GM18499 (cell line): Measurements from ENCODE around the gene BAK1.

Experiments
- ATAC-seq: cut with Tn5 transposase; IDR thresholded peaks from one replicate; pipeline ENCODE4 v1.9.1; 2021; ENCODE audit warnings: moderate number of reproducible peaks; ENCODE audit not compliant: insufficient read depth, unreplicated experiment

The BAK1 gene

DNA sequence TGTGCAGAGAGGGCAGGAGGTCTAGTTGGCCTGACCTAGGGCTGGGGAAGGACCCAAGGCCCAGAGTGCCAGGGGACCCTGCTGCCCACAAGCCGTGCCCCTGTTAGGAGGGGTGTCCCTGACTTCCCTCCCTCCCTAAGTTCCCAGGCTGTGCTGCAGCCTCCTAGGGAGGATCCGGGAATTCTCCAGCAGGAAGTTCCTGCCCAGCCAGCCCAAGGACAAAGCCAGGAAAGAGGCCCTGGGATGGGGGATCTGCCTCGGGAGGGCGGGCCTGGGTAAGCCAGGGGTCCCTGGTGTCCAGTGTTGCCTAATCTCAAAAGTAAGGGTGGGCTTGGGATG lies 9.3 kb upstream of the BAK1 start:
- no peak for ATAC-seq

GRCh38 chr6:33588894-33589293 lies 8.8 kb upstream of the BAK1 start:
- no peak for ATAC-seq

DNA sequence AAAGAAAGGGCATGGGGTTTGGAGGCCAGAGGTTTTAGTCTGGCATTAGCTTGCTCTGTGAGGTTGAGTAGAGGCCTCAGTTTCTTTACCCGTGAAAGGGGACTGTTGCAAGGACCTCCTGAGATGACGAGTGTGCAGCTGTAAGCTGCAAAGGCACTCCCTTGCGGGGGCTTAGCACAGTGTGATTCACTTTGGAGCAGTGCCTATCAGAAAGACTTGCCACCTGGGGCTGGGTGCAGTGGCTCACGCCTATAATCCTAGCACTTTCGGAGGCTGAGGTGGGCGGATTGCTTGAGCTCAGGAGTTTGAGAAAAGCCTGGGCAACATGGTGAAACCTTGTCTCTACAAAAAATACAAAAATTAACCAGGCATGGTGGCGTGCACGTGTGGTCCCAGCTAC lies 7.5 kb upstream of the BAK1 start:
- no peak for ATAC-seq

DNA sequence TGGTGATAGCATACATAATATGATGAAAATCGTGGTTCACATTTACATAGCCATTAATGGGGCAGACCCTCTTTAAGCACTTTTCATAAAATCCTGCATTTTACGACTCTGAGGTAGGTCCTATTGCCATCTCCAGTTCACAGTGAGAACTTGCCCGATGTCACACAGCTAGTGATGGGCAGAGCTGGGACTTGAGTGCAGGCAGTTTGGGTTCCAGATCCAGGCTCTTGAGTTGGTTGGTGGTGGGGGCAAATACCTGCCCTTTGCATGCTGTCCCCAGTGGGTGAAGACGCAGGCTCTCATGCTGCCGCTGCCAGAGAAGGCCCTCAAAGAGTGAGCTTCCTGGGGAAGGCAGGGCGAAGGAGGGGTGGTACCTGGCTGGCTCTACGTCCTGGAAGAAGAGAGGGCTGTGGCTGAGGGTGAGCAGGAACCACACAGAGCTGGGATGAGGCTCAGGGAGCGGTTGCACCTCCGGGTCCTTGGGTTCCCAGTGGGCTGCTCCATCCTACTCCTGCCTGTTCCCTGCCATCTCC lies 6.1 kb upstream of the BAK1 start:
- no peak for ATAC-seq

DNA sequence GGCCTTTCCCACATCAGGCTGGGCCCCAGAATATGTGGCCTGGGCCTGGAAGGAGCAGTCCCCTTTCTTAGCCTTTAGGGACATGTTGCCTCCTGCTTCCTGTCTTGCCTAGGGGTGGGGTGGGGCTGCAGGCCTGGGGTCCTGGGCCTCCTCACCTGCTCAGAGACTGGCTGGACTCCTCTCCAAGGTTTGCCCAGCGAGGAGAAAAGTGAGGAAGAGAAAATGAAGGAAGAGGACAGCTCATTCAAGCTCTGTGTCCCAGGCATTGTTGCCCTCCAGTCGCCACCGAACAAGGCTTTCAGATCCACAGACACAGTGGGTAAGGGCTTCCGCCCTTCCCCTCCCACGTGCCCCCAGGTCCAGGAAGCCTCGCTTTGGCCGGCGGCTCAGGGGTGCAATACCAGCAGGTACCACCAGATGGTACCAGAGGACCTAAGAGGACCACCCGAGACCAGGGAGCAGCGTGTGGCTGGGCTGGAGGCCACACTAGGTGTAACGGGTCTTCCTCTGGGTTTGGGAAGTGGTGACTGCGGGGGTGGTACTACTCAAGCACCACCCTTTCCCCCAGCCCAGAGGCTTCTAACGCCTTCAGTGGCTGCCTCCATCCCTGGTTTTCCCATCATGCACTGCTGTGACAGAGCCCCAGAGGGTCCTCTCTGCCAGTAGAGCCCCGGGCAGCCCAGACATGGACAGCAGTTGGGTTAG lies 5.5 kb upstream of the BAK1 start:
- no peak for ATAC-seq

DNA sequence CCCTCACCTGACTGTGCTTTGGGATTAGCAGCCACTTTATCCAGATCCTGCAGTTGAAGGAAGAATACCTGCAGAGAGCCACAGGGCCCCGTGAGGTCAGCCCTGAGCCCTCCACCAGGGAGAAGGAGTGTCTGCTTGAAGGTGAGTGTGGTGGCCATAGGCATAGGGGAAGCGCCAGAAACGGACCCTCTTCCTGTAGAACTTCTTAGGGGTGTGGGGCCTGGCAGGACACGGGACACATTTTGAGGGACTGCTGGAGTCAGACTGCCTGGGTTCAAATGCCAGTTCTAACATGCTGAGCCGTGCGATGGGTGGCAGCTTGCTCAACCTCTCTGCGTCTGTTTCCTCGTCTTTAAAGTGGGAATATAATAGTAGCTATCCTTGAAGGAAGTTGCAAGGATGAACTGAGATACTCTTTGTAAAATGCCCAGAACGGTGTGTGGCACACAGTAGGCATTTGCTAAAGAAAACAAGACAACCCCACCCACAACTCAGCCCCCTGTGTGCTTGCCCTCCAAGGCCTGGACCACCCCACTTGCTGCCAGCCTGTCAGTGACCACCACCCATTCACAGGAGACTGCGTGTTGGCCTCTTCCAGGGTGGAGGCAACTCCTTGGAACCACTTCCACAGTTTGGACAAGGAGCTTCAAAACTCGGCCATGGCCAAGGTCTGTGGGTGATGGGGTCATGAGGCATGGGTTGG lies 4.8 kb upstream of the BAK1 start:
- ATAC-seq = no peak

DNA sequence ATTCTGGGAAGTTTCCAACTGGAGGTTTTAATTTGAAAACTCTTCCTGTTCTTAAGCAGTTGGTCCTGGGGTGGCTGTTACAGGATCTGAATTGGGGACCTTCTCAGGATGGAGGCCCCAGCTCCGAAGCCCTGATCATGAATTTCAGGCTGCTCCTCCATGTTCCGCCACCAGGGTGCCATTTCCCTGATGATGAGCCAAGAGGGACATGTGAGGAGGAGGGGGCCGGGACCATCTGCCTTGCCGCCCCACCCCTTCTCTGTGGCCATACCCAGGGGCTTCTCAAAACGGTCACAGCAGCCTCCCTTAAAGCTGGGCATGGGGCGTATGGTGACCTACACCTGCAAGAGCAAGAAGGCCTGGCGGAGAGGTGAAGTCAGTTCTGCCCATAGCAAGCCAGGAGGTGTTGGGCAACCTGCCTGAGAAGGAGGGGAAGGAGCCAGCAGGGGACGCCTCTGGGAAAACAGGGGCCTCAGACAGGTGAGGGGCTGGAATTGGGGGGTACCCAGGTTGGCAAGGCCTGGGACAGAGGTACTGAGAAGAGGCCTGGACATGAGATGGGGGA lies 3.6 kb upstream of the BAK1 start:
- no peak for ATAC-seq

GRCh38 chr6:33581186-33581585 lies 1.1 kb upstream of the BAK1 start:
- ATAC-seq = no peak

DNA sequence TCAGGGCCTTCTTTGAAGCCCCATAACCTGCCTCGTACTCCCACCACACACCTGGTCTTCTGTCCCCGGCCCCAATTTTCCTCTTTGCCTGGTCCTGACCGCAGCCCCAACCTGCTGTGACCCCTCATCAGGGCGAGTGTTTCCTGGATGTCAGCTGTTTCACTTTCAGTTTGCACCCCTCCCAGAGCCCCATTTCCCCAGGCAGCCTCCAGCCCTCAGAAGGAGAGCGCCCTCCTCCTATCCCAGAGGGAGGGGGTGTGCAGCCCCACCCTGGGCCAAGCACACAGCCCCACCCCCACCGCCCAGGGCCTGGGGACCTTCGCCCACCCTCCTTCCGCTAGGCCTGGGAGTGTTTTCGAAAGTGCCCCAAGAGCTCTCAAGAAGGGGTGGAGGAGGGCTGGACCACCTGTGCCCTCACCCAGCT lies 1.5 kb downstream of the BAK1 start:
- ATAC-seq = no peak

GRCh38 chr6:33578164-33578563 lies 1.9 kb downstream of the BAK1 start:
- no peak for ATAC-seq

GRCh38 chr6:33577718-33578117 lies 2.4 kb downstream of the BAK1 start:
- no peak for ATAC-seq

DNA sequence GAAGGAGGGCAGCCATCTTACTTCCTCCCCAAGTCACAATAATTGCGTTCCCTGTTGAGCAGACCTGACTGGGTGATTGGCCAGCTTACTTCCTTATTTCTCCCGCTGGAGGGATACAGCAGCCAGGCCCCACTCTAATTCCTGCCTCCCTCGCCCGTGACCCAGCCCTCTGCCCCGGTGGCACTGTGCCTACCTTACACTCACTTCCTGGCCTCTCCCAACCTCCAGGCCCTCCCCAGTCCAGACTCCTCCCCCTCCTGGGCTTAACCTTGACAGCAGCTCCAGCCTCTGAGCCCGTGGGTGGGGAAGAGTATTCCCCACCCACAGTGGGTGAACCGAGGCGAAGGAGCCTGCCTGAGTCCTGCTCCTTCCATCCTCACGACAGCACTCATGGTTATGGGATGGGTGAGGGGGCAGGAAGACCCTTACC lies 3.0 kb downstream of the BAK1 start:
- ATAC-seq = no peak

- ATAC-seq = no peak
These were observed 3.4 kb downstream of the BAK1 start for GRCh38 chr6:33576668-33577067.

DNA sequence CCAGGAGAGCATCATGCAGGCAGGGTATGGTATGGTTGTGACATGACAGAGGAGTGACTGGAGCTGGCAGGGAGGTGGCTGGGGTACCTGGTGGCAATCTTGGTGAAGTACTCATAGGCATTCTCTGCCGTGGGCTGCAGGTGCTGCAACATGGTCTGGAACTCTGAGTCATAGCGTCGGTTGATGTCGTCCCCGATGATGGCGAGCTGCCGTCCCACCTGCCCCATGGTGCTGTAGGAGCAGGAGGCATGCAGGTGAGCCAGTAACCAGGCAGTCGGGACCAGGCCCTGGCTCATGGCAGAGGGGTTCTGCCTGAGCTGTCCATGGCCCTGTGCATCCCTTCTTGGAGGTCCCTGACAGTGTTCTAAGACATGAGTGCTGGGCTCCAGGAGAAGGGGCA lies 4.9 kb downstream of the BAK1 start:
- no peak for ATAC-seq

- no peak for ATAC-seq
These were observed 8.3 kb downstream of the BAK1 start for GRCh38 chr6:33571637-33572316.

DNA sequence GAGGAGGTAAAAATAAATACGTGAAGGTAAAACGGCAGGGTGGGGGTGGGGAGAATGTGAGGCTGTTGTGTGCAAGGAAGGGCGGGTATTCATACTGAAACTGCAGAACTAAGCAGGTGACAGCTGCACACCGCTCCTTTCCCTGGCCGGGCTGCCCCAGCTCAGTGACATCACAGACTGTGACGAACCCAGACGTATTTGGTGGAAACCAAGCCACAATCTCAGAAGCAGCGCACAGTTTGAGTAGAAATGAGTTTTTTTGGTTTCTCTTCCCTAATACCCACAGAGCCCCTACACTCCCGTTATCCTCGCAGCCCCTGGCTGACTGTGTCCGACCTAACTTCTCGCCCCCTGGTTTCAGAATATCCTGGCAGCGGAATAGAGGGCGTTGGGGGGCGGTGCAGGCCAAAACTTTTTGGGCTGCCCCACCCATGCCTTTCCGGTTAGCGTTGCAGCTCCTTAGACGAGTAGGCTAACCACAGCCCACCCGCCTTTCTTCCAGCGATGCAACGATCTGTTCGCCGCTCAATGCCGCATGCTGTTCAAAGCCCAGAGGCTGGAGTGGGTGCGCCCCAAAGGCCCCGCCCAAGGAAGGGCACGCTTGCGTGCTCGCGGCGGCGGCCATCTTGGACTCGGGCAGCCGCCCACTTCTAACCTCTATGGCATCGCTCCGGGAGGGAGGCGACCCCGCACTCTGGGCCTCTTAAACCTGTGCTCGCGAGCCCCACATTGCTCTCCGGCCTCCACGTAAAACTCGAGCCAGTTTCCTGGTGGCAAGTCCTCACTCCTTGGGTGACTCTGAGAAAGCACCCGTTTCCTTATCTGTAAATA lies 9.1 kb downstream of the BAK1 start:
- peak; percentile 66 for ATAC-seq

GRCh38 chr6:33568826-33569570 lies 11.1 kb downstream of the BAK1 start:
- ATAC-seq = no peak

GRCh38 chr6:33567836-33568235 lies 12.2 kb downstream of the BAK1 start:
- no peak for ATAC-seq
